Vagina (tissue), 2 donors: ENCODE data around the gene LRRC72. TPM values are rescaled to one million over a fixed set of nuclear protein-coding genes. Genes with fewer than 3 reads are reported as not detected.

Experiments used
- DNase-seq, 2 donors: peaks; one replicate each; pipeline ENCODE4 v3.0.0-alpha.2; 2017; ENCODE audit errors: extremely low spot score in 2 of 2
- H3K27ac ChIP-seq: fragments of 200-600 bp; sonication (generic); one replicate; pipeline ENCODE4 v1.5.1; 2019
- H3K27me3 ChIP-seq: fragments of 200-600 bp; sonication (generic); one replicate; pipeline ENCODE4 v1.5.1; 2019
- H3K36me3 ChIP-seq, 2 donors: fragments of 200-600 bp; sonication (generic); one replicate each; pipeline ENCODE4 v1.5.1; 2017 to 2019
- H3K4me1 ChIP-seq: fragments of 200-600 bp; sonication (generic); one replicate; pipeline ENCODE4 v1.5.1; 2019
- H3K4me3 ChIP-seq, 2 donors: fragments of 200-600 bp; sonication (generic); 1 replicate in 1 of 2; 2 replicates in 1 of 2; pipeline ENCODE4 v1.5.1; 2016 to 2019
- H3K9me3 ChIP-seq: fragments of 200-600 bp; sonication (generic); one replicate; pipeline ENCODE4 v1.5.1; 2019
- CTCF ChIP-seq, 3 experiments: fragments of 450-650 bp in 2 of 3; fragments of 200-600 bp in 1 of 3; sonication (generic) in 1 of 3; IDR thresholded peaks; one replicate each; pipeline ENCODE4 v1.5.1; 2017 to 2019; ENCODE audit warnings: antibody characterized with exemption in 3 of 3, mild to moderate bottlenecking in 2 of 3, moderate library complexity in 2 of 3
- POLR2A ChIP-seq, 2 donors: fragments of 450-650 bp; IDR thresholded peaks; one replicate each; pipeline ENCODE4 v1.6.1; 2017; ENCODE audit warnings: antibody characterized with exemption in 2 of 2, mild to moderate bottlenecking in 2 of 2, moderate library complexity in 2 of 2
- POLR2AphosphoS5 ChIP-seq, 2 donors: sonication (generic); formaldehyde crosslinking; IDR thresholded peaks; one replicate each; pipeline ENCODE4 v1.9.0; 2017; ENCODE audit warnings: antibody characterized with exemption in 2 of 2, mild to moderate bottlenecking in 2 of 2, low read depth in 1 of 2; ENCODE audit not compliant: insufficient read depth in 1 of 2
- intact Hi-C: fragments of 100-400 bp; cut with DNase I; formaldehyde crosslinking; loops from one replicate; pipeline ENCODE4 v1.15.1; 2023
- total RNA-seq: library from RNA; depleted of rRNA; stranded (reverse); fragments of >200 nt; gene quantifications from one replicate; pipeline ENCODE4 v1.2.3, GENCODE V29; 2016

The LRRC72 gene
- total RNA-seq, 1 donor from 2014 or later, result not detected

DNA sequence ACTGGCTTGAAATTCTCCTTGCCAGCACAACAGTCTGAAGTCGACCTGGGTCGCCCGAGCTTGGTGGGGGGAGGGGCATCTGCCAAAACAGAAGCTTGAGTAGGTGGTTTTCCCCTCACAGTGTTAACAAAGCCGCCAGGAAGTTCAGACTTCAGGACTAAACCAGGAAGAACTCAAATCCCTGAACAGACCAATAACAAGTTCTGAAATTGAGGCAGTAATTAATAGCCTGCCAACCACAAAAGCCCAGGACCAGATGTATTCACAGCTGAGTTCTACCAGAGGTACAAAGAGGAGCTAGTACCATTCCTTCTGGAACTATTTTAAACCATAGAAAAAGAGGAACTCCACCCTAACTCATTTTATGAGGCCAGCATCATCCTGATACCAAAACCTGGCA is 45.3 kb downstream of the LRRC72 start:
- no peaks in the 10 kb centered on the region for H3K4me1 ChIP-seq
- no peaks in the 10 kb centered on the region for H3K9me3 ChIP-seq
- no peaks in the 10 kb centered on the region for H3K27me3 ChIP-seq
- no peak overlapping the region for H3K4me3 ChIP-seq
- TF ChIP-seq POLR2A (IDR thresholded peaks at IDR 0.05) (no peak), CTCF (IDR thresholded peaks at IDR 0.05) (no peak), POLR2AphosphoS5 (IDR thresholded peaks at IDR 0.05; ENCODE audit: insufficient read depth in 1 of 2, low read depth in 1 of 2) (no peak)
- no peak overlapping the region for H3K27ac ChIP-seq
- no peaks in the 10 kb centered on the region for H3K36me3 ChIP-seq
- intact Hi-C loops, result no loop called here
- DNase-seq, result no peak

GRCh38 chr7:16579216-16579615 is 52.6 kb downstream of the LRRC72 start:
- Histone ChIP-seq H3K27ac (no peak overlapping the region), H3K27me3 (no peaks in the 10 kb centered on the region), H3K4me3 (no peak overlapping the region), H3K9me3 (no peaks in the 10 kb centered on the region), H3K36me3 (no peaks in the 10 kb centered on the region), H3K4me1 (no peaks in the 10 kb centered on the region)
- DNase-seq, result no peak
- TF ChIP-seq POLR2AphosphoS5 (IDR thresholded peaks at IDR 0.05; ENCODE audit: insufficient read depth in 1 of 2, low read depth in 1 of 2), result no peak
- TF ChIP-seq POLR2A (IDR thresholded peaks at IDR 0.05), result no peak
- TF ChIP-seq CTCF (IDR thresholded peaks at IDR 0.05), result no peak
- intact Hi-C loops, result no loop called here

GRCh38 chr7:16581286-16581685 is 54.7 kb downstream of the LRRC72 start:
- TF ChIP-seq POLR2AphosphoS5 (IDR thresholded peaks at IDR 0.05; ENCODE audit: insufficient read depth in 1 of 2, low read depth in 1 of 2) (no peak), POLR2A (IDR thresholded peaks at IDR 0.05) (no peak), CTCF (IDR thresholded peaks at IDR 0.05) (no peak)
- Histone ChIP-seq H3K36me3 (no peaks in the 10 kb centered on the region), H3K27me3 (no peaks in the 10 kb centered on the region), H3K9me3 (no peaks in the 10 kb centered on the region), H3K4me1 (no peaks in the 10 kb centered on the region), H3K27ac (no peak overlapping the region), H3K4me3 (no peak overlapping the region)
- no peak for DNase-seq
- intact Hi-C loops, result no loop called here

DNA sequence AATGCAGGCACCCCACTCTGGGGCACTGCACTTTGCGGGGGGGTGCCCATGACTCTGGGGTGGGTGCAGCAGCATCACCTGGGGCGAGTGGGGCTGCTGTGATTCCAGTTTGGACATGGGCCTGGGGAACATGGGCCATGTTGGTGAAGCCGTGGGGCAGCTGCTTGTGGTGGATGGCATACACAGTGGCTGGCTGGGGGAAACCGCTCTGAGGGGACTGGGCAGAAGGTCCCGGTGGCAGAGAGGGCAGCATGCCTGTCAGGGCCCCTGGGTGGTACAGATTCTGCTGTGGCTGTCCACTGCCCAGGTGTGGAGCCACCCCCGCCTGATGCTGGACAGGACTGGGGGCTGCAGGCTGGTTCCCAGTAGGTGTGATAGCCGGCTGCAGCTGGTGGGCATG is 57.2 kb downstream of the LRRC72 start:
- Histone ChIP-seq H3K36me3 (no peaks in the 10 kb centered on the region), H3K27ac (no peak overlapping the region), H3K9me3 (no peaks in the 10 kb centered on the region), H3K4me3 (no peak overlapping the region), H3K4me1 (no peaks in the 10 kb centered on the region), H3K27me3 (no peaks in the 10 kb centered on the region)
- TF ChIP-seq POLR2A (IDR thresholded peaks at IDR 0.05), result no peak
- no peak for TF ChIP-seq POLR2AphosphoS5 (IDR thresholded peaks at IDR 0.05; ENCODE audit: insufficient read depth in 1 of 2, low read depth in 1 of 2)
- intact Hi-C loops, result no loop called here
- DNase-seq, result no peak

DNA sequence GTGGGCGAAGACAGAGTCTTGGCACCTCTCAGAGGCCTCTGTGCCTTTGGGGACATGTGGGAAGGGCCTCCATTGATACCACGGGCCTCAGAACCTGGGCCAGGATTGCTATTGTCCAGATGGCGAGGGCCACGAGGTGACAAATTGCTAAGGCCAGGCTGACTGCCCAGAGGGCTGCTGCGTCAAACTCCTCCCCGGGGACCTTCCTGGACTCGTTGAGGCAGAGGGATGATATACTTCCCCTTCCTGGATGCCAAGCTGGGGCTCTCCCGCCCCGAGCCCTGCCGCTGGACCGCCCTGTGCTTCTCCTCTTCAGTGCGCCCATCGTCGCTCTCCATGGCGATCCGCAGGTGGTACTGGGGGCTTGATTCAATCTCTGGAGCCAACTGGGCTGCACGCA is 58.9 kb downstream of the LRRC72 start:
- Histone ChIP-seq H3K9me3 (no peaks in the 10 kb centered on the region), H3K36me3 (no peaks in the 10 kb centered on the region), H3K27ac (no peak overlapping the region), H3K27me3 (no peaks in the 10 kb centered on the region), H3K4me1 (no peaks in the 10 kb centered on the region), H3K4me3 (no peak overlapping the region)
- TF ChIP-seq POLR2AphosphoS5 (IDR thresholded peaks at IDR 0.05; ENCODE audit: insufficient read depth in 1 of 2, low read depth in 1 of 2) (no peak), POLR2A (IDR thresholded peaks at IDR 0.05) (no peak), CTCF (IDR thresholded peaks at IDR 0.05) (no peak)
- intact Hi-C loops, result no loop called here
- no peak for DNase-seq
